Activated CD4-positive, alpha-beta T cell treated with anti-CD3 and anti-CD28 coated beads, Interleukin-10, Interleukin-2, amounts not matched to agents 100 ng/mL and 50 ng/mL, durations not matched to agents 16 hours and 8 hours (primary cell): Measurements from ENCODE around the gene ZNF831.

Experiments
- DNase-seq: peaks from one replicate; pipeline ENCODE4 v3.0.0-alpha.2; 2020

ZNF831 gene

GRCh38 chr20:59157961-59158541 lies 5.6 kb upstream of the ZNF831 start:
- no peak for DNase-seq

GRCh38 chr20:59158673-59159072 lies 4.9 kb upstream of the ZNF831 start:
- DNase-seq: no peak

- DNase-seq: no peak
Measured at GRCh38 chr20:59159091-59159490, 4.5 kb upstream of the ZNF831 start.

GRCh38 chr20:59159493-59160376 lies 3.9 kb upstream of the ZNF831 start:
- DNase-seq: peak; percentile 73

GRCh38 chr20:59160389-59161115 lies 3.1 kb upstream of the ZNF831 start:
- DNase-seq: no peak

GRCh38 chr20:59161721-59162120 lies 1.9 kb upstream of the ZNF831 start:
- DNase-seq: peak; percentile 62

- peak; percentile 78 for DNase-seq
Measured at GRCh38 chr20:59164686-59165391, 1.2 kb downstream of the ZNF831 start.

- no peak for DNase-seq
Measured at GRCh38 chr20:59165396-59165795, 1.8 kb downstream of the ZNF831 start.

GRCh38 chr20:59165891-59166709 lies 2.5 kb downstream of the ZNF831 start:
- DNase-seq: peak; percentile 67

GRCh38 chr20:59170406-59171349 lies 7.1 kb downstream of the ZNF831 start:
- no peak for DNase-seq

- DNase-seq: no peak
Measured at GRCh38 chr20:59171986-59172385, 8.4 kb downstream of the ZNF831 start.

GRCh38 chr20:59173938-59174491 lies 10.4 kb downstream of the ZNF831 start:
- DNase-seq: no peak

- no peak for DNase-seq
Measured at GRCh38 chr20:59175002-59175401, 11.4 kb downstream of the ZNF831 start.

- no peak for DNase-seq
Measured at GRCh38 chr20:59175861-59176260, 12.2 kb downstream of the ZNF831 start.

GRCh38 chr20:59176812-59177211 lies 13.2 kb downstream of the ZNF831 start:
- no peak for DNase-seq

- DNase-seq: peak; percentile 79
Measured at GRCh38 chr20:59177266-59178250, 13.9 kb downstream of the ZNF831 start.

- no peak for DNase-seq
Measured at GRCh38 chr20:59178983-59179595, 15.5 kb downstream of the ZNF831 start.

GRCh38 chr20:59179988-59180387 lies 16.4 kb downstream of the ZNF831 start:
- no peak for DNase-seq

GRCh38 chr20:59181936-59182335 lies 18.3 kb downstream of the ZNF831 start:
- no peak for DNase-seq
